GM21526 (cell line): ENCODE results near the gene DNAJC25.
A peak's percentile ranks its signal among the peaks of the same experiment; 100 is the strongest.

Experiments used
- ATAC-seq: cut with Tn5 transposase; IDR thresholded peaks from one replicate; pipeline ENCODE4 v1.9.1; 2021; ENCODE audit warnings: moderate library complexity; ENCODE audit not compliant: unreplicated experiment, low FRiP score

Gene DNAJC25

GRCh38 chr9:111627260-111627963, 3.7 kb upstream of the DNAJC25 start:
- ATAC-seq: no peak

- ATAC-seq: no peak
These were observed 2.7 kb upstream of the DNAJC25 start for GRCh38 chr9:111628411-111628810.

GRCh38 chr9:111630182-111630963, 761 bp upstream of the DNAJC25 start:
- ATAC-seq: peak; percentile 21

GRCh38 chr9:111630964-111631213, 245 bp upstream of the DNAJC25 start:
- no peak for ATAC-seq

- ATAC-seq: no peak
These were observed 926 bp downstream of the DNAJC25 start for GRCh38 chr9:111632060-111632459.

- ATAC-seq: no peak
These were observed 1.7 kb downstream of the DNAJC25 start for GRCh38 chr9:111632695-111633388.

GRCh38 chr9:111633389-111633736, 2.2 kb downstream of the DNAJC25 start:
- ATAC-seq: no peak

- ATAC-seq: no peak
These were observed 3.7 kb downstream of the DNAJC25 start for GRCh38 chr9:111634860-111635259.

GRCh38 chr9:111637421-111637950, 6.4 kb downstream of the DNAJC25 start:
- ATAC-seq: no peak

- no peak for ATAC-seq
These were observed 13.2 kb downstream of the DNAJC25 start for GRCh38 chr9:111644195-111644772.

- no peak for ATAC-seq
These were observed 14.7 kb downstream of the DNAJC25 start for GRCh38 chr9:111645806-111646205.

GRCh38 chr9:111646417-111646816, 15.3 kb downstream of the DNAJC25 start:
- ATAC-seq: no peak

GRCh38 chr9:111648066-111648465, 16.9 kb downstream of the DNAJC25 start:
- no peak for ATAC-seq

GRCh38 chr9:111649016-111649415, 17.9 kb downstream of the DNAJC25 start:
- ATAC-seq: no peak

- ATAC-seq: no peak
These were observed 25.9 kb downstream of the DNAJC25 start for GRCh38 chr9:111657051-111657450.

- ATAC-seq: no peak
These were observed 27.8 kb downstream of the DNAJC25 start for GRCh38 chr9:111658943-111659342.

GRCh38 chr9:111659691-111660090, 28.6 kb downstream of the DNAJC25 start:
- ATAC-seq: no peak

GRCh38 chr9:111661150-111661801, 30.1 kb downstream of the DNAJC25 start, which contains the start of gene GNG10:
Gene GNG10, plus strand, starts transcription at chr9:111661605. Its CDS starts 30 bp downstream, at chr9:111661635.
- peak; percentile 84 for ATAC-seq

- peak; percentile 34 for ATAC-seq
These were observed 30.8 kb downstream of the DNAJC25 start for GRCh38 chr9:111661802-111662521.
